Skeletal muscle tissue (tissue), 4 donors: ENCODE results near the gene CEP120. TPM values are rescaled to one million over a fixed set of nuclear protein-coding genes. Genes with fewer than 3 reads are reported as not detected.

ENCODE experiments used
- H3K27ac ChIP-seq: one replicate; pipeline ENCODE4 v1.7.0; 2013; ENCODE audit warnings: mild to moderate bottlenecking, low read depth, low read length, inconsistent platforms
- H3K27me3 ChIP-seq, 3 donors: one replicate each; pipeline ENCODE4 v1.7.0; 2013; ENCODE audit warnings: low read length in 3 of 3; ENCODE audit not compliant: control insufficient read depth in 3 of 3, insufficient read depth in 3 of 3
- H3K36me3 ChIP-seq, 3 donors: one replicate each; pipeline ENCODE4 v1.7.0; 2013; ENCODE audit warnings: low read length in 3 of 3; ENCODE audit not compliant: control insufficient read depth in 3 of 3, insufficient read depth in 3 of 3
- H3K4me1 ChIP-seq, 3 donors: one replicate each; pipeline ENCODE4 v1.7.0; 2013; ENCODE audit warnings: low read length in 3 of 3, mild to moderate bottlenecking in 3 of 3; ENCODE audit not compliant: control insufficient read depth in 3 of 3, insufficient read depth in 3 of 3
- H3K4me3 ChIP-seq, 3 donors: one replicate each; pipeline ENCODE4 v1.7.0; 2013; ENCODE audit warnings: low read length in 3 of 3
- H3K9ac ChIP-seq, 3 donors: one replicate each; pipeline ENCODE4 v1.7.0; 2013; ENCODE audit warnings: low read length in 3 of 3, mild to moderate bottlenecking in 3 of 3, moderate library complexity in 2 of 3, low read depth in 1 of 3
- H3K9me3 ChIP-seq, 3 donors: one replicate each; pipeline ENCODE4 v1.7.0; 2013; ENCODE audit warnings: low read length in 3 of 3; ENCODE audit not compliant: control insufficient read depth in 3 of 3
- total RNA-seq: library from RNA; depleted of rRNA; stranded (reverse); fragments of >200 nt; gene quantifications from one replicate; pipeline ENCODE4 v1.2.3, GENCODE V29; 2014
- donor health status: Osteomylitis.

CEP120 gene
- total RNA-seq, 1 donor from 2014 or later, result 10.4 TPM

GRCh38 chr5:123364441-123365155 is 58.6 kb downstream of the CEP120 start:
- H3K4me1 ChIP-seq, result no peaks in the 10 kb centered on the region
- no peak overlapping the region for H3K4me3 ChIP-seq
- no peaks in the 10 kb centered on the region for H3K9me3 ChIP-seq
- H3K27me3 ChIP-seq, result no peaks in the 10 kb centered on the region
- no peak overlapping the region for H3K9ac ChIP-seq
- H3K27ac ChIP-seq, result no peak overlapping the region
- H3K36me3 ChIP-seq, result peaks cover 0 to 5% (median 3%) of the 10 kb centered on the region in 3 donors

- Histone ChIP-seq H3K36me3 (peaks cover 0 to 5% (median 0%) of the 10 kb centered on the region in 3 donors), H3K4me3 (no peak overlapping the region), H3K27ac (no peak overlapping the region), H3K27me3 (no peaks in the 10 kb centered on the region), H3K4me1 (no peaks in the 10 kb centered on the region), H3K9me3 (no peaks in the 10 kb centered on the region), H3K9ac (no peak overlapping the region)
Observed at GRCh38 chr5:123360910-123361309, 62.3 kb downstream of the CEP120 start.

GRCh38 chr5:123360201-123360571 is 63.0 kb downstream of the CEP120 start:
- no peak overlapping the region for H3K4me3 ChIP-seq
- H3K9ac ChIP-seq, result no peak overlapping the region
- H3K36me3 ChIP-seq, result peaks cover 0 to 5% (median 0%) of the 10 kb centered on the region in 3 donors
- H3K9me3 ChIP-seq, result no peaks in the 10 kb centered on the region
- no peak overlapping the region for H3K27ac ChIP-seq
- no peaks in the 10 kb centered on the region for H3K27me3 ChIP-seq
- H3K4me1 ChIP-seq, result no peaks in the 10 kb centered on the region

GRCh38 chr5:123359454-123360200 is 63.6 kb downstream of the CEP120 start:
- Histone ChIP-seq H3K9me3 (no peaks in the 10 kb centered on the region), H3K9ac (no peak overlapping the region), H3K27me3 (no peaks in the 10 kb centered on the region), H3K36me3 (peaks cover 0 to 5% (median 0%) of the 10 kb centered on the region in 3 donors), H3K27ac (no peak overlapping the region), H3K4me1 (no peaks in the 10 kb centered on the region), H3K4me3 (no peak overlapping the region)

GRCh38 chr5:123358751-123359150 is 64.5 kb downstream of the CEP120 start:
- Histone ChIP-seq H3K4me3 (no peak overlapping the region), H3K27me3 (no peaks in the 10 kb centered on the region), H3K36me3 (peaks cover 0 to 5% (median 0%) of the 10 kb centered on the region in 3 donors), H3K9me3 (no peaks in the 10 kb centered on the region), H3K4me1 (no peaks in the 10 kb centered on the region), H3K9ac (no peak overlapping the region), H3K27ac (no peak overlapping the region)

GRCh38 chr5:123358304-123358703 is 64.9 kb downstream of the CEP120 start:
- H3K27ac ChIP-seq, result no peak overlapping the region
- H3K9ac ChIP-seq, result no peak overlapping the region
- peaks cover 0 to 5% (median 0%) of the 10 kb centered on the region in 3 donors for H3K36me3 ChIP-seq
- H3K4me3 ChIP-seq, result no peak overlapping the region
- no peaks in the 10 kb centered on the region for H3K27me3 ChIP-seq
- no peaks in the 10 kb centered on the region for H3K9me3 ChIP-seq
- H3K4me1 ChIP-seq, result no peaks in the 10 kb centered on the region

- Histone ChIP-seq H3K4me3 (no peak overlapping the region), H3K27ac (no peak overlapping the region), H3K9me3 (no peaks in the 10 kb centered on the region), H3K36me3 (peaks cover 0 to 10% (median 5%) of the 10 kb centered on the region in 3 donors), H3K9ac (no peak overlapping the region), H3K27me3 (no peaks in the 10 kb centered on the region), H3K4me1 (no peaks in the 10 kb centered on the region)
Observed at GRCh38 chr5:123351820-123352219, 71.4 kb downstream of the CEP120 start.

- H3K4me3 ChIP-seq, result no peak overlapping the region
- no peak overlapping the region for H3K27ac ChIP-seq
- H3K4me1 ChIP-seq, result no peaks in the 10 kb centered on the region
- no peaks in the 10 kb centered on the region for H3K9me3 ChIP-seq
- peaks cover 0 to 10% (median 5%) of the 10 kb centered on the region in 3 donors for H3K36me3 ChIP-seq
- H3K9ac ChIP-seq, result no peak overlapping the region
- no peaks in the 10 kb centered on the region for H3K27me3 ChIP-seq
Observed at GRCh38 chr5:123351240-123351639, 72.0 kb downstream of the CEP120 start.

GRCh38 chr5:123350742-123351141 is 72.5 kb downstream of the CEP120 start:
- Histone ChIP-seq H3K4me3 (no peak overlapping the region), H3K27ac (no peak overlapping the region), H3K9ac (no peak overlapping the region), H3K36me3 (peaks cover 0 to 10% (median 5%) of the 10 kb centered on the region in 3 donors), H3K4me1 (no peaks in the 10 kb centered on the region), H3K9me3 (no peaks in the 10 kb centered on the region), H3K27me3 (no peaks in the 10 kb centered on the region)

GRCh38 chr5:123344816-123345426 is 78.3 kb downstream of the CEP120 start:
- no peak overlapping the region for H3K27ac ChIP-seq
- no peaks in the 10 kb centered on the region for H3K9me3 ChIP-seq
- no peaks in the 10 kb centered on the region for H3K4me1 ChIP-seq
- peaks cover 0 to 10% (median 5%) of the 10 kb centered on the region in 3 donors for H3K36me3 ChIP-seq
- H3K27me3 ChIP-seq, result no peaks in the 10 kb centered on the region
- no peak overlapping the region for H3K4me3 ChIP-seq
- no peak overlapping the region for H3K9ac ChIP-seq
